Left cardiac atrium (tissue), 4 donors: ENCODE measurements around the gene PDCD6IP. TPM values are rescaled to one million over a fixed set of nuclear protein-coding genes. Genes with fewer than 3 reads are reported as not detected.
A peak's percentile ranks its signal among the peaks of the same experiment; 100 is the strongest.

Source experiments
- ATAC-seq, 2 donors: fragments of 200-7000 bp; cut with Tn5 transposase; one replicate each; pipeline ENCODE4 v1.9.1; 2020; ENCODE audit warnings: mild to moderate bottlenecking in 2 of 2, moderate library complexity in 2 of 2
- DNase-seq: peaks from one replicate; pipeline ENCODE4 v3.0.0-alpha.2; 2020
- intact Hi-C, 2 donors: fragments of 100-400 bp; cut with DNase I; formaldehyde crosslinking; loops; one replicate each; pipeline versions ENCODE4 v1.14.1 to v1.15.1; 2022 to 2023
- total RNA-seq, 2 donors: library from RNA; stranded (reverse); fragmentation: NEBNext Ultra II Directional; extraction: Animal tissue kit (Norgen Biotek cat#: 25700); gene quantifications; one replicate each; pipeline ENCODE4 v1.2.1, GENCODE V29; 2021
- donor health status: DM: no; HTN: yes; CAD: no.
- donor health status: DM: no; HTN: yes; CAD: no; lungs with severe emphysema.
- donor health status: DM: yes; HTN: yes; CAD: no.
- donor health status: Dilated cardiomyopathy.

Gene PDCD6IP
- total RNA-seq, 2 donors from 2014 or later: 138 to 147 TPM

DNA sequence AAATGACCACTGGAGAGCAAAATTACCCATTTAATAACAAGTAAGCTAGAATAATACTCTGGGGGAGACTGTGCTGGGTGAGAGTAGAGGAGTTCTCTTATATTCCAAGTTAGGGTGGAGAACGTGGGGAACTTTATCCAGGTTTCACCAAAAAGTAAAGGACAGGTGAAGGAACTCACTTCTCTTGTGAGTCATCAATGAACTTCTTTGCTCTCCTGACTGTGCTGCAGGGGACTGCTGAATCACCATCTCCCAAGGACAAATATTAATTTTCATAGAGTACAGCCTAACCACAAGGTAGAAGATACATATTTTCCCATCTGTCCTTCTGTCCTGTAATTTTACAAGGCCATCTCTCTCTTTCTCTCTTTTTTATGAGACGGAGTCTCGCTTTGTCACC lies 8.3 kb upstream of the PDCD6IP start:
- DNase-seq (no peak), ATAC-seq (no peak)
- intact Hi-C loops: no loop called here

DNA sequence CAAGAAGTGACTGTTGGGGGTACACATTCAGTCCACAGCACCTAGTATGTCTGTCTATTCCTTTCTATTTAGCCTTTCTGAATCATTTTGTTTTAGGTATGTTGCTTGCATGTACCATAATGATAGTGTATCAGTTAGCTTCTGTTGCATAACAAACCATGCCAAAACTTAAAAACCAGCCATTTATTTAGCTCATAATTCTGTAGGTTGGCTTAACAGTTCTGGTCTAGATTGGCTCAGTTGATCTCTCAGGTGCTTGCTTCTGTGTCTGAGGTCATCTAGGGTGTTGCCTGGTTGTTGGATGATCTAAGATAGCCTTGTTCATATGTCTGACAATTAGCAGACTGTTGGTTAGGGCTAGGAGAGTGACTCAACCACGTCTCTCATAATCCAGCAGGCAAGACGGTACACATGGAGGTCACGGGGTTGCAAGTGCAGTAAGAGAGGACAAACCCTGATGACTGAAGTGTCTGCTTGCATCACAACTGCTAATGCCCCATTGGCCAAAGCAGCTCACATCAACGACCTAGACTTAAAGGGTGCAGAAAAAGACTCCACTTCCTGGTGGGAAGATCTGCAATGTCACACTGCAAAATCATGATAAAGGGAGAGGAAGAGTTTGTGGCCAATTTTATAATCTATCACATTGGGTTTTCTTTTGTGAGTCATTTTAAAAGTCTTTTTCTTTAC lies 6.8 kb upstream of the PDCD6IP start:
- intact Hi-C loops: no loop called here
- ATAC-seq: peak in 1 of 2 donors; percentile 38
- DNase-seq: no peak

DNA sequence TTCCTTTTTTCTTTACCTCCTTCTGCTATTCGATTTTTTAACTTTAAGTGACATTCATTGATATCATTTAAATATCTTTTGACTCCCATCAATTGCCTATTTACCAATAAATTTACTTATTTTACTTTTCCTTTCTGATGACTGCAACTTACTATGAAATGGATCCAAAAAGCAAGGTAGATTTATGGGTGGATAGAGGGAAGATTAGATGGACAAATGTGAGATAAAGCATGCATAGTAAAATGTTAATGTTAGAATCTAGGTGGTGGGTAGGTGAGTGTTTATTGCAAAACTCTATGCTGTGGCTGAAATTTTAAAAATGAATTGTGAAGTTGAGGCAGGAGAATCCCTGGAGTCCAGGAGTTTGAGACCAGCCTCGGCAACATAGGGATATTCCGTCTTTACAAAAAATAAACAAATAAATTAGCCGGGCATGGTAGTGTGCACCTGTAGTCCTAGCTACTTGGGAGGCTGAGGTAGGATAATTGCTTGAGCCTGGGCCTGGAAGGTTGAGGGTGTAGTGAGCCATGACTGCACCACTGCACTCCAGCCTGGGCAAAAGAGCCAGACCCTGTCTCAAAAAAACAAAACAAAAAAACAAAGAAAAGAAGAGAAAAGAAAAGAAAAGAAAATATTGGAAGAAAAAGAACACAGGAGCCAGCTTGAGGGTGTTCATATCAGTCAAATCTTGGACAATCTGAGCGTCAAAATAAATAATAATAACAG lies 6.1 kb upstream of the PDCD6IP start:
- DNase-seq (no peak), ATAC-seq (no peak)
- intact Hi-C loops: no loop called here

DNA sequence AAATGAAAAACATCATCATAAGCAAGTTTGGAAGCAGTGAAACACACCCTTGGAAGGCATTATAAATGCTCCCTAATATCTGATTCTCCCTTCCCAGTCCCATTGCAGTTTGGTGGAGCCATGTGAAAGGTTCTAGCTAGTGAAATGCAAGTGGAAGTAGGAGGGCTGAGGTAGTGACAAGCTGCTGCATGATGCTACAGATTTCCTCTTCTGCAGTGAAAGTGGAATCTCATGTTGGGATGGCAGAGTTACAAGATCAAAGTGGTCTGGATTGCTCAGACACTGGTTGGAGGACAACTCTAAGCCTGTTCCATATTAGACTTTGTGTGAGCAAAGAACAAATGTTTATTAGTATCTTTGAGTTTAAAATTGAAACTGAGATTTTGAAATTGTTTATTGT lies 3.3 kb upstream of the PDCD6IP start:
- intact Hi-C loops: no loop called here
- no peak for ATAC-seq
- no peak for DNase-seq

DNA sequence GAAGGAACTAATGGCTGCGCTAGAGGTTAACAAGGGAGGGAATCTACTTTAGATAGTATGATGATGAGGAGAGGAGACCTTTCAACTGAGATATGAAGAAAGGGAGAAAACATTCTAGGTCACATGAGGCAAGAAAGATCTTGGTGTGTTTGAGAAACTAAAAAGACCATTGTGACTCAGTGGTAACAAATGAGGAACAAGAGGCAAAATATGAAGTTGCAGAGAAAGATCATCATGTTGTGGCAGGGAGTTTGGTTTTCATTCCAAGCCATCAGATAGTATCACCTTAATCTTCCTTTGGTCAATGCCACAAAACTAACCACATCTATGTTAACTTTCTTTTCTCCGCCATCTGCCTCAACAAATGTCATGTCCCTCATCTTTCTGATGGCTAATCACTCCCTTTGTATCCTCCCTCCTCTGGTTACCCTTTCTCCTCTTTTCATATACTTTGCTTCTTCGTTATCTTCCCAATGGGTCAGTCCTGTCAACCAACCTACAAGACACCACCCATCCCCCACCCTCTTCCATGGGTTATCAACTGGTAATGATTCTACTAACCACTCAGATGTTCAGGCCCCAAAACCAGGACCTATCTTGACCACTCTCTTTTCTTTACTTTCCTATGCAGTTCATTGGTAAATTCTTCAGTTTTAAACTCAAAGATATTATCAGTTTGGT lies 2.4 kb upstream of the PDCD6IP start:
- intact Hi-C loops: no loop called here
- no peak for ATAC-seq

DNA sequence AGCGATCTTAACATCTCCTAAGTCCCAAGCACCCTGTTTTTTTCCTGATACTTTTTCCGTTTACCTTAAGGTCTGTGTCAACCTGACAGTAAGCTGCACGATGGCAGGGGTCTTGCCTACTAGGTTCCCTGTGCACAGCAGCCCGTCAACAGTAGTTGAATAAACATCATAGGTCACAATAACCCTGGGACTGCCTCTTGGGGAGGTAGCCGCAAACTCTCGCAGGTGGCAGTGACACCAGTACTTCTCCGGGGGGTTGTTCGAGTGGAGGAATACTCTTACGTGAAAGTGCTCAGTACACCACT lies 365 bp upstream of the PDCD6IP start:
- peak in 1 of 2 donors; percentile 22 for ATAC-seq
- intact Hi-C loops: no loop called here
- no peak for DNase-seq

More for the DNA sequence above, 2.4 kb upstream of the PDCD6IP start:
- no peak for DNase-seq

DNA sequence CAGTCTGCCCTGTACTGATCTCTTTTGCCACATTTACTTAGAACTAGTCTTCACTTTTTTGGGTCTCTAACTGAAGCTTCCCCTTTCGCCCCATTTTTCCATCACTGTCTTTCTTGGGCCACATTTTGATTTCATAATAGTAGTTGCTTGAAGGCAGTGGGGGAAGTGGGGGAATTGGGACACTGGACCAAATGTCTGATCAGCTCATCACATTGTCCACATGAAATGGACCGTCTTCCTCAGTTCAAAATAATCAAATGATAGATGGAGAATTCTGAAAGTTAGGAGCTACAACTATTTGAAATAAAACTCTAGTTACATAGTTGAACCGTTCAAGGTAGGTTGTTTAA lies 747 bp downstream of the PDCD6IP start:
- DNase-seq (no peak), ATAC-seq (peak in 1 of 2 donors; percentile 1)
- intact Hi-C loops: no loop called here

DNA sequence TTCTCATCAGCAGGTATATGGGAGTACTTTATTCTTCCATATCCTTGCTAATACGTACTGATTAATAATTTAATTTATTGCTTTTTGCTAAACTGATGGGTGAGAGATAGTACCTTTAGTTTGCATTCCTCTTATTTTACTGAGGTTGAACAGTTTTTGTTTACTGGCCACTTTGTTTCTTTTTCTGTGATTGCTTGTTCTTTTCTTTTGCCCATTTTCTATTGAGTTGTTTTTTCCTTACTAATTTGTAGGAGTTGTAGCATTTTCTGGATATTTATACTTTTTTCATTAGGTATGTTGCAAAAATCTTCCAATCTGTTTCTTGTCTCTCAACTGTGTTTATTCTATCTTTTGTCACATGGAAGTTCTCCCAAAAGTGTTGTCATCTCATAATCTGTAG lies 4.8 kb downstream of the PDCD6IP start:
- ATAC-seq: no peak
- no peak for DNase-seq
- intact Hi-C loops: no loop called here

DNA sequence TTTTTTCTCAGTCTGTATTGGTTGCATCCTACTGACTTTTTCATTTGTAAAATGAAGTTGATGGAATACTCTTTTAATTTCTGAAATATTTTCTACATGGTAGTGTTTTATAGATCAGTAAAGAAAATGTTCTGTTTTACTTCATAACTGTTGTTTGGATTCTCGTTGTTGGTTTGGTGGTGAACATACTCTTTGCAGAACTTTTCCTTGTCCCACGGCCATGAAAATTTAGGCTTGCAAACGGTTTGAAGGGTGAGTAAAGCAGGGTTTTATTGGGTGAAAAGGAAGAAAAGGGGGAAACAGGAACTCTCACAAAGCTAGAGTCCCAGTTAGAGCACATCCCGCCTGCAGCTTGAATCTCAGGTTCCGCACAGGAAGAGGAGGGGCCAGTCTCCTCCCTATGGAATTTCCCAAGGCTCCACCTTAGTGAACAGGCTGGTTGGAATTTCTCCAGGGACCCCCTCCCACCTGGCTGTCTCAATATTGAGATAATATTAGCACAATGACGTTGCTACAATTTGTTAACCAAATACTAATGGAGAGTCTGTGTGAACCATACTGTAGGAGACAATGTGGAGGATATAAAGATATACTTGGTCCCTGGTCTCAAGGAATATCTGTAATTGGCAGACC lies 5.6 kb downstream of the PDCD6IP start:
- DNase-seq (no peak), ATAC-seq (no peak)
- intact Hi-C loops: no loop called here

DNA sequence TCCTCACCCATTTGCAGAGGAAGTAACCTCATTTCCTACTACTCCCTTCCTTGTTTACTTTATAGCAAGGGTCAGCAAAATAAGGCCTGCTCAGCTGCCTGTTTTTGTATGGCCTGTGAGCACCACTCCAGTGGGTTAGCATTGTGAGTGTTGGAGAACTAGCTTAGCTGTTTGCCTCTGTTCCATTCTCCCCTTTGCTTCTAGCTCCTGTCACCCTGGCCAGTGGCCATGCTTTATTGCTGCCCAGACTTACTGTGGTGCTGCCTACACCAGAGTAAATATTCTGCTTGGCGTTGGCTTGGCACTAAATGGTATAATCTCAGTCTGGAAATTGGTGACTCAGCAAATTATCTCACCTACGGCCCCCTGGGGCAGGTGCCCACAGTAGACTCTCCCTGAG lies 8.8 kb downstream of the PDCD6IP start:
- ATAC-seq (peak; percentile 50 to 56), DNase-seq (peak; percentile 27)
- intact Hi-C loops: no loop called here

DNA sequence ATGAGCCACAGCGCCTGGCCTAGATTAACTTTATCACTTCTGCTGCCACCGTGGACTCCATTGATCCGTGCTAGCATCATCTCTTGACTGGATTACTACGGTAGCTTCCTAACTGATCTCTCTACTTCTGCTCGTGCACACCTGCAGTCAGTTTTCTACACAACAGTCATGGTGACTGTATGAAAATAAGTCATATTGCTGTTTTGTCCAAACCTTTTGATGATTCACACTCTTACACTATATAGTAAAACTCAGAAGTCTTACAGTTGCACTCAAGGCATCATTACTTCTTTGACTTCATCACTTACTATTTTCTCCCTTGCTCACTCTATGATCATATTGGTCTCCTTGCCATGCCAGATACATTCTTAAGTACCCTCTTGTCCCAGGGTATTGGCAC lies 10.1 kb downstream of the PDCD6IP start:
- ATAC-seq (no peak), DNase-seq (no peak)
- intact Hi-C loops: no loop called here

DNA sequence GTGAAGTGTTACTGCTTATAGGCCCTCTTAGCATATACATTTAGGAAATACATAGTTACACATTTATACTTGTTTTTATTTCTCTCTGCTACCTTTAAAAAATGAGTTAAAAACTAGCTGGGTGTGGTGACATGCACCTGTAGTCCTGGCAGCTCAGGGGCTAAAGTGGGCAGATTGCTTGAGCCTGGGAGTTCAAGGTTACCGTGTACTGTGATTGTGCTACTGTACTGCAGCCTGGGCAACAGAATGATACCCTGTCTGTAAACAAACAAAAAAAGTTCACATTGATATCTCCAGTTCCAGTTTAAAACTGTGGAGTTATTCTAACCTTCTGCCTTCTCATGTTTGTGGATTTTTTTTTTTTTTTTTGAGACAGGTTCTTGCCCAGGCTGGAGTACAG lies 12.1 kb downstream of the PDCD6IP start:
- no peak for ATAC-seq
- DNase-seq: no peak
- intact Hi-C loops: no loop called here

DNA sequence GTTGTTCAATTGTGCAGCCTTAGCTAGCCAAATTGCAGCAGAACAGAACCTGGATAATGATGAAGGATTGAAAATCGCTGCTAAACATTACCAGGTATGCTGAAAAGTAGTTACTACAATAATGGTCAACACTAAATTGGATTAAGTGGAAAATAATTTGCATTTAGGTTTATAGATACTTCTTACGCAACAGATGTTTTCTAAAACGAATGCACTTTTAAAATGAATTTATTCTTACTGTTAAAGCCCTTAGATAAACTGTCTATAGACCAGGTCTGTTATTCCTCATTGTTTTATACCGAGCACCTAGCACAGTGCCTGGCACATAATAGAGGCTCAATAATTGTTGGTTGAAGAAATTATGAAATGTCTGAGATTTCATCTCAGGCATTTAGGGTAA lies 23.6 kb downstream of the PDCD6IP start:
- no peak for ATAC-seq
- no peak for DNase-seq
- intact Hi-C loops: no loop called here

DNA sequence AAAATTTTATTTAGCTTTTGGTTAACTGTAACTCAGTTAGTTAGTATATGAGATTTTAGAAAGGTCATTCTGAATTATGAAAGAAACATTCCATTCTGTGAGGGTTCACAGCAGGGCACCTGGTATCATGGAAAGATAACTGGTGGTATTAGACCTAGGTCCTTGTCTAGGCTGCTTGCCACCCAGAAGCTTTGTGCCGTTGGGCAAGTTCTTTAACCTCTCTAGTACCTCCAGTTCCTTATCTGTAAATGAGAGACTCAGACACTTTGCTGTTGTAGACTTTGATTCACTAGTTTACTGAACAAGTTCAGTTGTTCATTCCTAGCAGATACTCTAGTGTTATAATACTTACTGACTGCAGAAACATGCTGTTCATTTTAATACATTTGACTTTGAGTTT lies 25.4 kb downstream of the PDCD6IP start:
- DNase-seq (no peak), ATAC-seq (no peak)
- intact Hi-C loops: no loop called here

DNA sequence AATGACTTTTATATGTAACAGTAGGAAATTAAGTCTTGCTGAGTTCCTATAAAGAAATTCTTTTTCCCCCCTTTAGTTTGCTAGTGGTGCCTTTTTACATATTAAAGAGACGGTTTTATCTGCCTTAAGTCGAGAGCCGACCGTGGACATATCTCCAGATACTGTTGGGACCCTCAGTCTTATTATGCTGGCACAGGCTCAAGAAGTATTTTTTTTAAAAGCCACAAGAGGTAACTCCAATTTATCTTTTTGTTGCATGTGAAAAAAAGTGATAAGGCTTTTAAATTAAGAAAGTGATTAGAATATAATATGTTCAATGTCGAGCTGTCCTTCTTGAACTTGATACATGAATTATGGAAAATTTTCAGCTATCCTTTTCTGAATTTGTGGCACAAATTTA lies 26.7 kb downstream of the PDCD6IP start:
- intact Hi-C loops: no loop called here
- no peak for ATAC-seq
- DNase-seq: no peak

DNA sequence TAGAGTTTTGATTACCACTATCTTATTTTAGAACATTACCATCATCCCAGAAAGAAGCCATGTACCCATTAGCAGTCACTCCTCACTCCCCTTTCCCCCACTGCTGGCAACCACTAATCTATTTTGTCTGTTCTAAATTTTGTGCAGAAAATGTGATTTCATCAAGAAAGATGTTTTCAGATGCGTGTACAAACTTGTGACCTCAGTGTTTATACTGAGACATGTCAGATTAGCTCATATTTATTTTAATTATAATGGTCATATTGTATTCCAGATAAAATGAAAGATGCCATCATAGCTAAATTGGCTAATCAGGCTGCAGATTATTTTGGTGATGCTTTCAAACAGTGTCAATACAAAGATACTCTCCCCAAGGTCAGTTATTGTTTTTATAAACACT lies 27.8 kb downstream of the PDCD6IP start:
- no peak for DNase-seq
- intact Hi-C loops: no loop called here
- ATAC-seq: no peak

DNA sequence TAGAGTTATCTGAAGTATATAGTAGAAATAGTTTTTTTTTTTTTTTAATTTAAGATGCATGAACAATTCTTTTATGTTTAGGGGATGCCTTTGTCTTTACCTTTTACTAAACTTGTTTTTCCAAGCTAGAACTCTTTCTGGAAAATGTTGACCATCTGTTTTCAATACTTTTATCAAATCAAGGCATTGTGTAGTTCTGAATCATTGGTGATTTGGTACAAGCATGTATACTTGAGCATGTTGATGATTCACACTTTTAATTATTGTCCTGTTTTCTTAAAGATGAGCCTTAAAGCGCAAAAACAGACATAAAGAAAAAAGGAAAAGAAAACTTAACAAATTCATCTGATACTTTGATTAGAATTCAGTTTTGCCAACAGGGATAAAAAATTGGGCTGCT lies 28.3 kb downstream of the PDCD6IP start:
- ATAC-seq: no peak

DNA sequence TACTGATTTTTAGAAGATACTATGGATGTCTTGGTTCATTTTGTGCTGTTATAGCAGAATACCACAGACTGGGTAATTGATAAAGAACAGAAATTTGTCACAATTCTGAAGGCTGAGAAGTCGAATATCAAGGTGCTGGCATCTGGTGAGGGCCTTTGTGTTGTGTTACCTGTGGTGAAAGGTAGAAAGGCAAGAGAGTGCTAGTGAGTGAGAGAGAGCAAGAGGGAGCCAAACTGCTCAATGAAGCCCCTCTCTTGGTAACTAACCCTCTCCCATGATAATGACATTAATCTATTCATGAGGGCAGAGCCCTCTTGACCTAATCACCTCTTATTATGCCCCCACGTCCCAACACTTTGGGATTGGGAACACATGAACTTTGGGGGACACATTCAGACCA lies 31.3 kb downstream of the PDCD6IP start:
- intact Hi-C loops: no loop called here
- ATAC-seq (no peak), DNase-seq (no peak)

More for the DNA sequence above, 28.3 kb downstream of the PDCD6IP start:
- intact Hi-C loops: no loop called here
- DNase-seq: no peak

DNA sequence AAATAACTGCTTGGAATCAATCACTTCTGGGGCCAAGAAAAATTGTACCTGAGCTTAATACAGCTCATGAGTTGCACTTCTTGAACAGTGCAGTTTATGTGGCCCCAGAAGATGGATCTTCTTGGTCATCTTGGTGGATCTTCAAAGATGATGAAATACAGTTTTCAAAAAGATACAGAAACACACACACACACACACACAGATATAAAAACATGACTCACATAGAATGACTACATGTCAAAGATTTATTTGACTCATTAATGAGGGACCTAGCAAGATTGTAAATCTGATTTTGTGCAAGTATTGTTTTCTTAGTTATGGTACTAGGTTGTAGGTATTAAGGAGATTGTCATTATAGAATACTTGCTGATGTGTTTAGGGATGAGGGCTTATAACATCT lies 32.6 kb downstream of the PDCD6IP start:
- DNase-seq (no peak), ATAC-seq (no peak)
- intact Hi-C loops: no loop called here

DNA sequence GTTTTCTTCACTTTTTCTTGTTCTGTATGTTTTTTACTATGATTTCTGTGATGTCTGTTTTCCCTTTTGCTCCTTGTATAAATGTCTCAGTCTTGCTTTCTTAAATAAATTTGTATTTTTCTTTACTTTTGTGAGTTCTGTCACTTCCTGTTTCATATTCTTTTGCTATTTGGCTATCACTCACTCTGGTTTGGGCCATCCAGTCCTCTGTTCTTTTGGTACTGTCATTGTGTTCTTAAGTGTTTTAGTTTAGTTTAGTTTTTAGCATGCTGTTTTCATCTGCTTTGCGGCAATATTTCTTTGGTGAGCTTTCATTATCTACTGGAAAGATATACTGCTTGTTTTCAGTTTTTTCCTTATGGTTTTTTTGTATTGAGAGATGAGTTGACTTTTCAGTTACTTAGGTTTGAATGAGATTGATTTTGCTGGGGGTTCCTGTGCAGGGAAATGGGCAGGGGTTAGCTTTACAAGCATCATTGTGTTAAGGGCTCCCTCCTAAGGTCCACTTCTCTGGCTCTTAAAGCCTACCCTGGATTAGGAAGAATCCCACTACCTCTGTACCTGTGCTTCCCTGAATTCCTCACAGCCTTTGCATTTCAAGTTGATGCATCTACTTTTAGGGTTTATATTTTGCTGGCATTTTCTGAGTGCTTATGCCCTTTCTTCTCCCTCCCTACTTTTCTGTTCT lies 35.1 kb downstream of the PDCD6IP start:
- no peak for DNase-seq
- intact Hi-C loops: no loop called here
- no peak for ATAC-seq
